HG03025 (cell line): Measurements from ENCODE around the gene ALG5.

ENCODE experiments used
- ATAC-seq: cut with Tn5 transposase; IDR thresholded peaks from one replicate; pipeline ENCODE4 v1.9.1; 2021; ENCODE audit warnings: mild to moderate bottlenecking, moderate library complexity; ENCODE audit not compliant: unreplicated experiment, low FRiP score

The ALG5 gene

DNA sequence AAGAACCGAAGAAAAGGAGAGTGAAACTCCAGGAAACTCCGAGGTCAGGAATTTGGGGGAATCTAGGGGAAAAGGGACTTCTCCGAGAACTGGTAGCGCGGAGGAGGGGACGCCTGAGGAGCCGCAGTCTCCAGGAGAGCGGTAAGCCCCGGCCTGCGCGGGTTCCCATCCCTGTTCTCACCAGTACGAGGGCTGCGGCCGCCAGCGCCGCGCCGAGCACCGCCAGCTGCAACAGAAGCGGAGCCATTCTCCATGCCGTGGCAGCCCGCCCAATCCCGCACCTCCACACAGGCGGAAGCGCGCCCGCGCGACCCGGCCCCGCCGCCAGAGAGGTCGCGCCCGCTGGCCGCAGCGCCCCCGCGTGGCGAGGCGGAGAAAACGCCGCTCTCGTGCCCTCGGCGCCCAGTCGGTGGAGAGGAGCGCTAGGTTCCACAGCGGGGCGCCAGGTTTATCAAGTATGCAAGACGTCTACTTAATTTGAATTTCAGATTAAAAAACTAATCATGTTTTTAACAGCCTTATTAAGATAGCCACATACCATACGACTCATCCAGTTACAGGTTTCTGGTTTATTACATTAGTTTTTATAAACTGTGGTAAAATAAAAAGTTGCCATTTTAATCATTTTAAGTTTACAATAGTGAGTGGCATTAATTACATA lies at the start of gene ALG5:
Gene ALG5, minus strand, starts transcription at position 287 of the 661 bp plus-strand sequence. Its CDS starts 40 bp downstream, at position 247.
- ATAC-seq, result peak; percentile 72

DNA sequence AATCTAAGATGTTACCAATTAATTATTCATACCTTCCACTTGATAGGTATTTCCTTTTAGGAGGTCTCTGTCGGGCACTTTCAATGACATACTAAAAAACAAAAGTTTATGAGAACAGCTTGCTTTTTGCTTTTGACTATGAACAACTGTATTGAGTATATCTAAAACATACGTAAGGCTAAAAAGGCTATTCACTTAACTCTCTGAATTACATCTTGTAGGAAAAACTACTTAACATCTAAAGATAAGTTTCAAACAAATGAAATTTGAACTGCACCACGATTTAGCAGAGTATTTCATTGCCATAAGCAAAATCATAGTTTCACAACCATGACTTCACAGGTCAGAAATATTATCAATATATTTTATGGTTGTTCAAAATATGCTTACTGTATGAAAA lies 48.7 kb upstream of the ALG5 start:
- no peak for ATAC-seq

DNA sequence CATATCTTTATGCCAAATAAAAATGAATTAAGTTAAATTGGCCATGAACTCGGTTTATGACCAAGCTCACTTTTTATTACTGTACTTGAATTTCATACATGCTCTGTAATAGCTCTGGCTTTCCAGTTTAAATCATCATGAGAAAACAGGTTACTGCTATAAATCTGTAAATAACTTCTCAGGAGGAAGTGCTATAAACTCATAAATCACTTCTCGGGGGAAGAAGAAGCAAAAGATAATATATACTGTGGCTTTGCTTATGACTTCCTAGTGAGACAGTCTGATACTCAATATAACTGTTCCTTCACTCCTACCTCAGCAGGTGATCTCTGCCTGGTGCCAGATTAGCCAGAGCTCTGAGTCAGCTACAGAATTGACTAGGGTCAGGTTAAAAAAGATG lies 47.9 kb upstream of the ALG5 start:
- no peak for ATAC-seq

DNA sequence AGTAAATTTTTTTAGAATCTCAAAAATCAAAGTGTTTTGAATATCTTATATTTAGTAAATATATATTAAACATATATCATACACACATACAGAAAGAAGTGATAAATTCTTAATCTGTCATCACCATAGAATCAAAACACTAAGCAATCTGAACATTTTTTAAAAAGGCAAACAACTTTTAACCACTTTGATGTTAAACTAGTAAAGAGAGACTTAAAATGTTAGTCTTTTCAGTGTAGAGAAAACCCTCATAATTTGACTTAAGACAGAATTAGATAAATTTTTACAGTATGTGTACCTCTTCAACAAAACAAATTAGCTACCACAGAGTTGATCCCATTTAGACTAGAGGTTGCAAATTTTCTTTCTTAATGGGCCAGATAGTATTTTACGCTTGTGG lies 46.9 kb upstream of the ALG5 start:
- ATAC-seq, result no peak

DNA sequence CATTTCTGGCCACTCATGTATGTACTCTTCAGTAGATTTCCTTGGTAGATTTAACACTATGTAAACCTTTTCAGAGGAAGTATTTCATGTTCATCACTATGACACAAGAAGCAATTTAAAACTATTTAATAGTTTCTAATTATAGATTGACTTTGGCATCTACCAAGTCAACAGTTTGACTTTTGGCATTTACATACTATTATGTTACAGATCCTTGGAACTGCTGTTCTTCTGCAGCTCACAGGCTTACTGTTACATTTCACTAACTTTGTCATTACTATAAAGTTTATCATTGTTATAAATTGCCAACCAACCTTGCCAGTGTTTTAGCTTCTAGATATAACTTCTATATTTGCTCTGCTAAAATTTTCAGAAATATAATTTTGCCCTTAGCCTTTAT lies 41.6 kb upstream of the ALG5 start:
- ATAC-seq, result no peak

GRCh38 chr13:37039896-37040295 lies 40.8 kb upstream of the ALG5 start:
- no peak for ATAC-seq

- no peak for ATAC-seq
Observed at GRCh38 chr13:37037241-37037640, 38.1 kb upstream of the ALG5 start.

DNA sequence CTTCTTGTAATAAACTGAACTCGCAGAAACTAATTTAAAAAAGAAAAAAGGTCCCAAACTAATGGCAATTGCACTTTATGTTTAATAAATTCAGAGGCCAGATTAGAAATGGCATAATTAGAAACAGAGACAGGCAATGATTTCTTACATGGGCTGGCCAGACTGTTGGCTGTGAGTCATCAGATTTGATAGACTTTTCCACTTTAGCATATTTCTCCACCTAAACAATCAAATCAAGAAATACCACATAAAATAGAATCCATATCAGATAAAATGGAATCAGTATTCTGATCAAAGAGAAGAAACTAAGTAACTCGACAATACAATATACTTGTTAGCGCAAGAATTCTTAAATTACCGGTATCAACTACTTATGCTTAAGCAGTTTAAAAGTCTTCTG lies 30.5 kb upstream of the ALG5 start:
- no peak for ATAC-seq

DNA sequence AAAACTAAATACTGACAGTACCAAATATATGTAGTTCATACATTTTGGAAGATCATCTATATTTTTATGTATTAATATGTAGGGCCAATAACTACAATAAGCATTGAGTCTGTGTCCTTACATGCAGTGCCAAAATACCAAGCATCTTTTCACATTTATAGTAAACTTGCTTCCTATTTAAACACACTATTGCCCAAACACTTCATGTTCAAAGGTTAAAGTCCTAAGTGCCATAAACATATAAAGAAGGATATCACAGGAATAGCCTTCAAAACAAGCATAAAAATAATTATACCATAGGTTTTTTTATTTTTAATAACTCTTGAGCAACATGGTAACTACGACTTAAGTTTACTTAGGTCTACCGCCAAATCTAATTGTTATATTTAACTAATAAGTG lies 28.5 kb upstream of the ALG5 start:
- no peak for ATAC-seq

GRCh38 chr13:37026771-37027170 lies 27.6 kb upstream of the ALG5 start:
- ATAC-seq, result no peak

DNA sequence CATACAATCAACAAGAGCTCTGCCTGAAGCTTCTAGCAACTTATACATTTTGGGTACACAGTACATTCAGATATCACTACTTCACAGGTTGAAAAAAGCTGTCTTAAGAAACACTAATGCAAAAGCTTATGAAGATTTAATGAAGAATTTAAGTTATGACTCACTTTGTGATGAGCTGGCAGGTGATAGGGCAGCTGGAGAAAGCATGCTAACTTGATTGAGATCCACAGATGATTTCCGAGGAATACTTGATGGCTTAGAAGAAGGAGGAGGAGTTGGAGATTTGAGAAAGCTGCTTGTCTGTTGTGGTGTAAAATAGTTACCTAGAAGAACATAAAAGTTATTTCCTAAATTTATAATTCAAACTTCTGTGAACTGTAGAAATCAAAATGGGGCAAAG lies 24.7 kb upstream of the ALG5 start:
- no peak for ATAC-seq

DNA sequence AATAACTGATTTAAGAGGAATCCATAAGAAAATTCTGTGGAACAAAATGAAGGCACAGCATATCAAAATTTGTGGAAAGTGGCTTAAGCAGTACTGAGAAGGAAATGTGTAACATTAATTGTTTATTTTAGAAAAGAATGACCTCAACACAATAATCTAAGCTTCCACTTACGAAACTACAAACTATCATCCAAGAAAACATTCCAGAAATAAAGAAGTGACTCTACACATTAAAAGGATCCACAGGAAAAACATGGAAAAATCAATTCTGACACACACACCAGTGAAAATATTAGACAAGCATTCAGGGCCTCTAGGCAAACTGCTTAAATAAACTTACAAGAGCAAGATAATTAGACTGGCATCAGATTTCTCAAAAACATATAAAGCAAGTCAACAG lies 15.5 kb upstream of the ALG5 start:
- no peak for ATAC-seq

- ATAC-seq, result no peak
Observed at GRCh38 chr13:37011788-37012187, 12.6 kb upstream of the ALG5 start.

DNA sequence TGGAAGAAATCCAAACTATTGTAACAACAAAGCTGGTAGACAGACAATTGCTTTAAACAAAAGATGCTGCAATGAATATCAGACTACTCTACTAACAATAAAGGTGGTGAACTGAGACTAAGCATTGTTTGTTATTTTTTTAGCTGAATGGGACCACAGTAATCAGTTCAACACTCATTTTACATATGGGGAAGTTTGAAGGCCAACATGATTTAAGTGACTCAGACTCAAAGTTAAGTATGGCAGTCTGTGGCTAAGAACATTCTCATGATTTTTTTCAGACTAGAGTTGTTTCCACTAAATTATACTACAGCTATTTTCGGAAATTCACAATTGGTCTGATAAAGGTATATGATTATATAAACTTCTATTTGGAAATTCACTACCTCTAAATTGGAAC lies 11.9 kb upstream of the ALG5 start:
- ATAC-seq, result no peak

- no peak for ATAC-seq
Observed at GRCh38 chr13:37010424-37010823, 11.3 kb upstream of the ALG5 start.

GRCh38 chr13:37009692-37010091 lies 10.6 kb upstream of the ALG5 start:
- ATAC-seq, result no peak

DNA sequence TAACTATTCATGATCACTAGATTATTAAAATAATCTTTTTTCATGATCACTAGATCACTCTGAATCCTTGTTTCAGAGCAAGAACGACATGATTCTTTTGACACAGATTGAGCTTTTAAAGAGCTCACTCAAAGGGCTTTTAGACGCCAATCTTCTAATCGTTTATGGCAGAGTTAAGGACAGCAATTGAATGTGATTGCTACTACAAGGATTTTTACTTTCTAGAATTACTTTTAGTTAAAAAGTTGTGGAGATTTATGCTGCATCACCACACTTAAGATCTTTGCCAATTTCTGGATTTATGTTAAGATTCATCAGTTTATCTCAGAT lies 2.7 kb upstream of the ALG5 start:
- no peak for ATAC-seq

DNA sequence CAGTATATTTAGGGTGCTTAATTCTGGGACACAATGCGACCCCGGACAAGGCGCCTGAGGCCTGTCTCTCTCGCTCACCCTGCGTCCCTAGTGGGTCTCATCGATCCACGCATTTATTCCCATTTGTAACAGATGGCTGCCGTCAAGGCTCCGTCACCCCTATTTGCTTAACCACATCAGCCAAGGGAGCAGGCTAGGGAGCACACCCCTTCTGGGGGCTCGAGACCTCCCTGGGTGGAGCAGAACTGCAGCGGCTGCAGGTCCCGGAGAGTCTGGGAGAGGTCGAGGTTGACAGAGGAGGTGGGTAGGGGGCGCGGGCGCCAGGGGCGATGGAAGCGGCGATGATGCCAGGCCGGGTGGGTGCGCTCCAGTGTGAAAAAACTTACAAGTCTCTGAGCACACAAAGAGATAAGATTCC lies 507 bp downstream of the ALG5 start:
- no peak for ATAC-seq

DNA sequence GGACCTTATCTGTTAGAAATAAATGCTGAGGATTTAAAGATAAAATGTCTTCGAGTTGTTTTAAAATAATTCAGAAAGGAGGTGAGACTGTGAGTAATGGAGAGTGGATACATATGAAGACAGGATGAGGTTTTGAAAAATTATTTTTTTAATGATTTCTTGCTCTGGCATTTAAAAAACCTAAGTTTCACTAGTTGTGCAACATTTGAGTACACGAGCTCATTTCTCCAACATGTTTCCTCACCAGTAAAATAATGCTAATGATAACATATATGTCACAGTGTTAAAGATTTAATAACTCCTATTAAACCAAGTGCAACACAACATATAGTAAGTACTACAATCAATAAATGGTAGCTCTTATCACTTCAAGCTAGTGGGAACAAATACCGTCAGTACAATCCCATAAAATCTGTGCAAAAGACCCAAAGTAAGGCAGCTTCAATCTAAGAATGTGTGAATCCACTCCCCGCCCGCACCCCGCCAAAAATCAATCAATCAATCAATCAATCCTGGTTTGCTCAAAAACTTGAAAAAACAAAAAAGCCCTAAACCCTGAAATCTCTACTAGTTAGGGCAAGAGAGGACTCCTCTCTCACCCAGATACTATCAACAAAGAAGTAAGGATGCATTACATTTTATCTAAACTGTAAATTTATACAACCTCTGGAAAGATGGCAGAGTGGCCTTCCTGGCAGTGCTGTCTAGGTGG lies 1.3 kb downstream of the ALG5 start:
- no peak for ATAC-seq

DNA sequence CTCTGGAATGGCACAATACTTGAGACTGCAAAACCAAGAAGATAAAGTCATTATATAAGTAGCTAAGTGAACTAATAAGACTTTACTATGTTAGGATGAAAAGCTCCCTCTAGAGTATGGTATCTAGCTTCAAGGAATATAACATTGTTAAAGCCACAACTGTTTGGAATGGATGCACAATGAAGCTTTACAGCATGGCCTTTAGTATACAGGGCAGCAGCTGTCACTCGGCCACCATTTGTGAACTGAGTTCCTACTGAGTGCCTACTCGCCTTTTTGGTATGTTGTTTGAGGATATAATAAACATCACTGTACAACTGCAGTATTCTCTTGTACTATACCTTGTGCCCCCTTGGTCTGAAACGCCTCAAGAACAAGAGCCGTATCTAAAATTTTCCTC lies 6.8 kb downstream of the ALG5 start:
- ATAC-seq, result no peak

GRCh38 chr13:36986462-36987240 lies 12.5 kb downstream of the ALG5 start:
- ATAC-seq, result no peak
